GOT3 (cell line): ENCODE results near the gene COL13A1.

Experiments used
- DNase-seq: peaks from one replicate; lab custom pipeline; 2025; ENCODE audit warnings: mixed read lengths; lab: John Stamatoyannopoulos, UW

The COL13A1 gene

DNA sequence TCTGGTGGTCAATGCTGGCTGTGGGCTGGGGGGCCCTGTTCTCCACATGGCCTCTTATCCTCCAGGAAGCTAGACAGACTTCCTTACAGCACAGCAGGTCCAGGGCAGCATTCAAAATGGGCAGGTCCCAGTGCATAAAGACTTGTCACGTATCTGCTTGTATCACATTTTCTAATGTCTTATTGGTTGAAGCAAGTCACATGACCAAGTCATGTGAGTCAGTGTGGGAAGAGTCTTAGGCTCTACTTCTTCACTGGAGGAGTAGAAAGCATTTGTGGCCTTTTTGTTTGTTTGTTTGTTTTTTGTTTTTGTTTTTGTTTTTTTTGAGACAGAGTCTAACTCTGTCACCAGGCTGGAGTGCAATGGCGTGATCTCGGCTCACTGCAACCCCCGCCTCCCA is 104.7 kb downstream of the COL13A1 start:
- no peak for DNase-seq

- no peak for DNase-seq
Observed at GRCh38 chr10:69907517-69907916, 105.8 kb downstream of the COL13A1 start.

GRCh38 chr10:69908124-69908523 is 106.4 kb downstream of the COL13A1 start:
- no peak for DNase-seq

- no peak for DNase-seq
Observed at GRCh38 chr10:69910561-69910960, 108.9 kb downstream of the COL13A1 start.

DNA sequence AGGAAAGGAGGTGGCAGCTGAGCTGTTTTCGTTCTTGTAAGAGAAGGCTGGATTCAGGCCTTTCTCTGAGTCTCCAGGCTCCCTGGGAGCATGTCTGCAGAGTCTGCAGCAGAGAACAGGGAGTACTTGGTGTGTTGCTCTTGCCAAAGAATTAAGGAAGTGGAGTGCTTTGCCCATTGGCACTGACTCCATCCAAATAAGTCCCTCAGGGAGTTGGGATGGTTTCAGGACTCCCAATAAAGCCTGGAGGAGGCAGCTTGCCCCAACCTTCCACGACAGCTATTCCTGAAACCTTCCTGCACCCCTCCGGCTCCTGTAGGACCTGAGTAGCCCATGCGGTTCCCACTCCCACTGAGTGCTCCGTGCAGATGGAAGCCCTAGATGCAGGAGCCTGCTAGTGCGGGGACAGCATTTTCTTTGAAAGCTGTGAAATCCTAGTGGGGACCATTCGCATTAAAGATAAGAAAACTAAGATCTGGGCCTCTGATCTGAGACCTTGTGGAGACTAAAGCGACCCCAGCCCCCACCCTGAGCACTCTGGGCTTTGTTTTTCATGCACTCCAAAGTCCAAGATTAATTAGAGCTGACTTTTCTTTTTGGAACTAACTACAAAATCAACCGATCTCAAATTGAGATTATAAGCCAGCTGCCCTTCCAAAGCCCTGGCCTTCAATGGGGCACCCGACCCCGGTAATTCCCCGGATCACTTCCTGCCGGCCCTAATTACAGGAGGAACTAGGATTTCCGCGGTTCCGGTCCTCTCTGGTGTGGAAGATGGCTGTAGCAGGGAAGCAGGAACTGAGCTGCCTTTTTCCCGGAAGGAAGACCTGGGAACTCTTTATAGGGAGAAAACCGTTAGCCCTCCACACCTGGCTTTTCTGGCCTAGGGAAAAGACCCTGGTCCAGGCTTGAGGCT is 110.2 kb downstream of the COL13A1 start:
- no peak for DNase-seq

GRCh38 chr10:69912589-69912988 is 110.9 kb downstream of the COL13A1 start:
- DNase-seq = no peak

DNA sequence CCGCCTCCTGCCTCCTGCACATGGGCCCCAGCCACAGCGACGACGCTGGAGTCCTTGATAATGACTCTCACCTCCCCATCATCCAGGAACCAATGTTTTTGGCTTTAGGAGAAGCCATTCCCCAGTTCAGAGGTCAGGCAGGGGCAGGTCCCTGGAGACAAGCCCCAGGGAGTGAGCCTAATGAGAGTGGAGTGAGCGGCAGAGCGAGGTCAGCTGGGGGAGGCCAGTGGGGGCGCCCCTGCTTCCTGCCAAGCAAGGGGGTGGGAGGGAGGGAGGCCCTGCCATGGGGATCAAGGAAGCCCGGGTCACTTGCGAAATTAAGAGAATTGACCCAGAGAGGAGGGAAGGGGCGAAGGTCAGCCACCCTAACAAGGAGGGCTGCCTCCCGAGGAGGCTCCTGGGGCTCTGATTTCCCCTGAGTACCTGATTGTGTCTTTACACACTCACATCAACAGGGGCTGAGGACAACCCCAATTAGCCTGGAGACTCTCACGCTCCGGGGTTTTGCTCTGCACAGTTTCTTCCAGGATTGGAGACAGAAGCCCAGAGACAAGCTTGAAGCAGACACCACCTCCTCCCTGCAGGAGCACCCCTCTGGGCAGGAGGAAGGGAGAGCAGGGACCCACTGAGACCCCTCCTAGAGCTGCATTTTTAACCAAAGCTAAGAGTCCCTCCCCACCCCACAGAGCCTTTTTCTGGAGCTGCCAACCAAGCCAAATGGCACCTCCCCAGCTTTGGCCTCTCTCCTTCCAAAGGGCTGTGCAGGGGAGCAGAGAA is 112.1 kb downstream of the COL13A1 start:
- DNase-seq = no peak

GRCh38 chr10:69914398-69915214 is 112.9 kb downstream of the COL13A1 start:
- DNase-seq = no peak

GRCh38 chr10:69915215-69915560 is 113.5 kb downstream of the COL13A1 start:
- no peak for DNase-seq

GRCh38 chr10:69916118-69916517 is 114.4 kb downstream of the COL13A1 start:
- no peak for DNase-seq

DNA sequence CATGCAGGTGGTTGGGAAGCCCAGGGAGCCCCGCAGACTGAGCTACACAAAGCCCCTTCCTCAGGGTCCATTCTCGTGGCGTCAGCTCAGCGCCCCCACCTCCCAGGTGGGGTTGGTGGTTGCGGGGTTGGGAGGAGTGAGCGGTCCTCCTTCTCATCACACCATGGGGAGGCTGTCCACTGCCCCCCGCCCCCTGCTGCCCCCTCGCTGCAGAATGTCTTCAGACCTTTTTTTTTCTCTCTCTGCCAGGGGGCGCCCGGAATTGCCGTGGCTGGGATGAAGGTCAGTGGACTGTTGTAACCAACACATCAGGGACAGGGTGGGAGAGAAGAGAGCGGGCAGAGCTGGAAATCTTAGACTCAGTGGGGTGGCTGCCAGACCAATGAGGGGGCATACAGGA is 116.3 kb downstream of the COL13A1 start:
- no peak for DNase-seq

DNA sequence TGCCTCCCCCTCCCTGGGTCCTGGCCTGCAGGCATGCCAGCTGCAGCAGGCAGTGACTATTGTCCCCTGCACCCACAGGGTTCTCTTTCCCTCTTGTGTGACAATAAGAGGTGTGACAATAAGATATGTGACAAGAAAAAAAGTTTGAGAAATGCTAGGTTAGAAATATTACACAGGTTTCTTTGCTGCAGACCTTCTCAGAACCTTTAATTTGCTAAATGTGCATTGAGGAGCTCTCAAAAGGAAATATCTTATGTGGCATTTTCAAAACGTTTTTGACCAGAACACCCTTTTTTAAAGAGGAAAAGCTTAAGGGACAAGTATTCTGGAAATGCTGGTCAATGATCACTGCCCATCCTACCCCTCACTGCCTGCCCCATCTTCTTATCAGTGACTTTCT is 117.5 kb downstream of the COL13A1 start:
- no peak for DNase-seq

DNA sequence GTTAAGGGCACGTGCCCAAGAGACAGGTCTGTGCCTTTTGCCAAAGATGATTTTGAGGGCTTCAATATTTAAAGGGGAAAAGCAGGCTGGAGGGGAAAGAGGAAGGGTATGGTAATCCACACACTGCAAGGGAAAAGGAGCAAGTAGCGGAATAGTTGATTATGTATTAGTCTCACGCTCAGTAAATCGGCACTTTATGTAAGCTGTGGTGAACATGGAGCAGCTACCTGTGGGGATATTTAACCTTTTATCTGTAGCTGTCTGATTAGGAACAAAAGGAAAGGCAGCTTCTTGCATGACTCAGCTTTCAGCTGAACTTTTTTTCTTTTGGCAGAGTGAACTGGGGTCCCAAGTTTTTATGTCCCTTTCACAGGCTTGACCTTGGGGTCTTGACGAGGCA is 123.4 kb downstream of the COL13A1 start:
- no peak for DNase-seq

DNA sequence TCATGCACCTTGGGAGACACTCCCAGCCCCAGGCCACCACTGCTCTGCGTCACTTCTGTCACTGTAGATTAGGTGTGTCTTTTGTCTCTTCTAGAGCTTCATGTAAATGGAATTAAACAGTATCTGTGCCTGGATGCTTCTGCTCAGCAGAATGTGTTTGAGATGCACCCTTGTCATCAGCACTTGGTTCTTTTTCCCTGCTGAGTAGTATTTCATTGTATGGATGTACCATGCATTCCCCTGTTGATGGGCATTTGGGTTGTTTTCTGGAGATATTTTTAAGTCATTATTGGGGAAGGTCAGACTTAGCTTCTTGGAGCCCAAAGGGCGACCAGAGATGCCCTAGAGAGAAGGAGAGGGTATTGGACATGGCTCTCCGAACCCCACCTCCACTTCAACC is 126.6 kb downstream of the COL13A1 start:
- no peak for DNase-seq

DNA sequence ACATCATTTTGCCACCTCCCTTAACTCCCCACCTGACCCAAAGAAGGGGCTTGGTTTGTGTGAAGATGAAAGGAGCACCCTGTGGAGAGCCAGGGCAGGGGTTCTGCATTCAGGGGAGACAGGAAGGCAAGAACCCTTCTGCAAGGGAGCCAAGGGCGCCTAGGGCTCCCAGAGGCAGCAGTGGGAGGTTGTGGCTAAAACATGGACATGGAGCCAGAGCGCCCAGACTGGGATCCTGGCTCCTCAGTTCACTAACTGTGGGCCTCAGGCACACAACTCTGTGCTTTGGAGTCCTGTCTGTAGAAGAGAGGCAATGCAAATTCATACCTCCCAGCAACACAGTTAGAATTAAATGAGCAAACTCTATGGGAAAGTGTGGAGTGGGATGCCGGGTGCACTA is 127.9 kb downstream of the COL13A1 start:
- DNase-seq = no peak

DNA sequence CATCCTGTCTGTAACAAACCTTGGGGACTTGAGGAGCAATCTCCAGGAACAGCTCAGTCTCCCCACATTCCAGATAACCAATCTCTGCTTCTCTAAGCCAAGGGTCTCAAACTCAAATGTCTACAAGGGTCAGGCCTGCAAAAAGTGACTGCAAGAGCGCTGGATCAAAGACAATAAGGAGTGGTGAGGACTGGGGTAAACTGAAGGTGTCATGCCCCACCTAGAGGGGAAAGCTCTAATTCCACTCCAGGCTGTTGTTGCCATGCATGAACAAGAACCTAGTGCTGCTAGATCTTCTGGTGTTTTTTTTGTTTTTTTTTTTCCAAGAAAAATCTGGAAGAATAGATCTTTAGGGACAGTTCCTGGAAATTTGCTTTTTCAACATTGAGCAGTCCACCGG is 133.1 kb downstream of the COL13A1 start:
- no peak for DNase-seq

GRCh38 chr10:69936091-69936490 is 134.4 kb downstream of the COL13A1 start:
- no peak for DNase-seq

- no peak for DNase-seq
Observed at GRCh38 chr10:69938541-69938991, 136.9 kb downstream of the COL13A1 start.

DNA sequence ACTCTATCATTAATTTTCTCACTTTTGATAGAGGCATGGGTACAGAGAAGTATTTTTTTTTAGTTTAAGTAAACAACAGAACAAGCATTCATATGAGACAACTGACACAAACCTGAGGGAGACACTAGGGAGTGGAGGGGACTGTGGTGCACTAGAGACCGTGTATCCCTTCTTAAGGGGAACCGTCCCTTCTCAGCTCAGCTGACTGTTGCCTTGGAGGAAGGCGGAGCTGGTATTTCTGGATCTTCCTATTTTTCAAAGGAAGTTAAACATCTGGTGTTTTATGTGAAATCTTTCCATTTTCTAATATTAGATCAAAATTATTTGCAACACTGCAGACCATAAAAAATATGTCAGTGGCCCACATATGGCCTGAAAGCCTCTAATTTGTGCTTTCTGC is 137.4 kb downstream of the COL13A1 start:
- DNase-seq = no peak

- no peak for DNase-seq
Observed at GRCh38 chr10:69939481-69939880, 137.8 kb downstream of the COL13A1 start.

- DNase-seq = no peak
Observed at GRCh38 chr10:69941730-69942129, 140.0 kb downstream of the COL13A1 start.

GRCh38 chr10:69943292-69943820 is 141.7 kb downstream of the COL13A1 start:
- DNase-seq = no peak
